Fibroblast of gingiva (primary cell): ENCODE data around the gene BRAT1.

Experiments
- DNase-seq: peaks from one replicate; pipeline ENCODE4 v3.0.0-alpha.2; 2011; ENCODE audit warnings: low read depth

The BRAT1 gene

GRCh38 chr7:2559283-2559950, 4.1 kb upstream of the BRAT1 start:
- DNase-seq, result no peak

GRCh38 chr7:2558629-2559282, 3.4 kb upstream of the BRAT1 start, which contains the start of gene IQCE:
TSS of gene IQCE (plus strand) at chr7:2558979. CDS start at chr7:2559182, 203 bp downstream.
- DNase-seq, result peak; percentile 89

GRCh38 chr7:2554661-2555111, 638 bp downstream of the BRAT1 start:
- no peak for DNase-seq

DNA sequence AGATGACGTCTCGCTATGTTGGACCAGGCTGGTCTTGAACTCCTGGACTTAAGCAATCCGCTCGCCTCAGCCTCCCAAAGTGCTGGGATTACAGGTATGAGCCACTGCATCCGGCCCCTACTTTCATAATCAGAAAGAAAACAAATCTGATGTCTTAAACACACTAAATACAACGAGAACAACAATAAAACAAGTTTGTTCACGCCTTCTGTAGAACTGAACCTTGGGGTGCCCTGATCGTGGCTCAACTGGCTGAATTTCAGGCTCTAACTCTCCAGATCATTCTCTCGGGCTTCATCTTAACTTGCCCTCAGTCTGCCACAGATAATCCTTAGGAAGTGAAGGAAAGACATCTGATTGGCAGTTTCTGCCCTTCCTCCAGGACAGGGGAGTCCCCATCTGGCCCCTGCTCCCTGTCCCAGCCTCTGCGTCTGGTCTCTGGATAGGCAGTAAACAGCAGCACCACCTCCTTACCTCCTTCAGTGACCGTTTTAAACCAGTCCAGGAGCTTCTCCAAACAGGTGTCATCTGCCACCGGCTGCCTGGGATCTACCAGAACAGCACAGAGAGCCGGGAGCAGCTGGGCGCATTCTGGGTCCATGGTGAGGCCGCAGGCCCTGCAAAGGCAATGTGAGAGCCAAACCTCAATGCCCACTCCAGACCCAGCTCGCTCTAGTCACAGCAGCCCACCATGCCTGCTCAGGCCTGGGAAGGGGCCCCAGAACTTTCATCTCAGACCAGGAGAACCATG, 1.3 kb downstream of the BRAT1 start:
- no peak for DNase-seq

DNA sequence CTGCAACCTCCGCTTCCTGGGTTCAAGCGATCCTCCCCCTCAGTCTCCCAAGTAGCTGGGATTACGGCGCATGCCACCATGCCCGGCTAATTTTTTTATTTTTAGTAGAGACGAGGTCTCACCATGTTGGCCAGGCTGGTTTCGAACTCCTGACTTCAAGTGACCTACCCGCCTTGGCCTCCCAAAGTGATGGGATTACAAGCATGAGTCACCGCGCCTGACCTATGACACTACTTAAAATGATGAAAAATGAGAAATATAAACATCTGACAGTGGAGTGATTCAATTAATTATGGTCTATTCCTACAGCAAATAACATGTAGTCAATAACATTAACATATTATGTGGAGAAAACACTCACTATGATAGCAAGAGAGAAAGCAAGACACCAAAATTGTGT, 2.2 kb downstream of the BRAT1 start:
- no peak for DNase-seq

GRCh38 chr7:2551418-2551817, 3.9 kb downstream of the BRAT1 start:
- DNase-seq, result no peak

- no peak for DNase-seq
Measured at GRCh38 chr7:2546776-2547586, 8.3 kb downstream of the BRAT1 start.

DNA sequence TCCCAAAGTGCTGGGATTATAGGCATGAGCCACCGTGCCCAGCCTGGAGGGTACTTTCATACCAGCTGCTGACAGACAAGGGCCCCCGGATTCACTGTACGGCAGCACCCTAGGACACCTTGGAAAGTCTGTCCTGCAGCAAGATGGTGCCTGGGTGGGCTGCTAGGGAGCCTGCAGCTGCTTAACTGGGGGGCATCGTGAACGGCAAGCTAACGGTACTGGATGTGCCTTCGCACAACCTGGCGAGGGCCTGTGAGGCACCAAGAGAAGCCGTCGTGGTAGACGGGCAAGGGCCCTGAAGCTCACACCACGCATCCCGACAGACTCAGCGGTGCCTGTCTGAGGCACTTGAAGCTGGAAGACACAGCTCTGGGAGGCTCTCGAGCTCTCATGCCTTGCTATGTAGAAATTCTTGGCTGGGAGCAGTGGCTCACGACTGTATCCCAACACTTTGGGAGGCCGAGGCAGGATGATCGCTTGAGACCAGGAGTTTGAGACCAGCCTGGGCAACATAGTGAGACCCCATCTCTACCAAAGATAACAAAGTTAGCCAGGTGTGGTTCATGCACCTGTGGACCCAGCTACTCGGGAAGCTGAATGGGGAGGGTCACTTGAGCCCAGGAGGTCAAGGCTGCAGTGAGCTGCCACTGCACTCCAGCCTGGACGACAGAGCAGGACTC, 9.4 kb downstream of the BRAT1 start:
- DNase-seq, result no peak

GRCh38 chr7:2544541-2545188, 10.7 kb downstream of the BRAT1 start:
- no peak for DNase-seq

GRCh38 chr7:2542916-2543871, 12.1 kb downstream of the BRAT1 start:
- DNase-seq, result no peak

DNA sequence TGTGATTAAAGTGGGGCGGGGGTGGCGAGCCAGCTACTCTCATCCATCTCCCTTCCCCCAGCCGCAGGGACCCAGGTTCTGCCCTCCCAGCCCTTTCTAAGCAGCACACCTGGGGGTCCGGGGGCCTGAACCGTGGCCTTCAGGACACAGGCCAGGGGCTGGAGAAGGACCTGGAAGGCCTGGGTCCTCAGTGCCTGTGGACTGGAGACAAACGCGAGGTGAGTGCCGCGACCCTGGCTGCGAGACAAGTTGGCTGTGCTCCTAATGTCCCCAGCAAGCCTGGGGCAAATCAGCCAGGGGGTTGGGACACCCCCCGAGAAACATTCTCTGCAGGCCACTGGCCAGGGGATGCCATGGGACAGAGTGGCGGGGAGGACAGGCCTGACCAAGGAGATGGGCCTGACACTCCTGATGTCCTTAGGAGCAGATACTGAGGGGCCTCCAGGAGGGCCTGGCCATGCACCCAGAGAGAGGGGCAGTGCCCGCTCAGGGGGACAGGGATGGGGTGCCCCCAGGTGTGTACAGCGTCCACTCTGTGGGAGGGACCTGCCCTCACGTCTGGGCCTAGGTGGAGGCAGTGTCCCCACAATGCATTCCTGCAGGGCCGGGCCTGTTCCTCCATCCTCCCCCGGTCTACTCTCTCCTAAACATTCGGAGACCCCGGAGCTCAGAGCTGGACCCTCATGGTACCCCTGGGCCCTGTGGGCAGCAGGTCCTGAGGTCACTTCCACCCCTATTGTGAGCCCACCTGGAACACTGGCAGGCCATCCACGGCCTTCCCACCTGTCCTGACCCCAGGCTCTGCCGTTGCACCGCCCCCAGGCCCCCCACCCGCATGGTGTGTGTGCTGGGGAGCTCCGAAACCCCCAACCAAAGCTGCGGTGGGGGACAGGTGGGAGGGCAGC, 13.1 kb downstream of the BRAT1 start:
- DNase-seq, result no peak

GRCh38 chr7:2541291-2542010, 13.9 kb downstream of the BRAT1 start:
- DNase-seq, result no peak

DNA sequence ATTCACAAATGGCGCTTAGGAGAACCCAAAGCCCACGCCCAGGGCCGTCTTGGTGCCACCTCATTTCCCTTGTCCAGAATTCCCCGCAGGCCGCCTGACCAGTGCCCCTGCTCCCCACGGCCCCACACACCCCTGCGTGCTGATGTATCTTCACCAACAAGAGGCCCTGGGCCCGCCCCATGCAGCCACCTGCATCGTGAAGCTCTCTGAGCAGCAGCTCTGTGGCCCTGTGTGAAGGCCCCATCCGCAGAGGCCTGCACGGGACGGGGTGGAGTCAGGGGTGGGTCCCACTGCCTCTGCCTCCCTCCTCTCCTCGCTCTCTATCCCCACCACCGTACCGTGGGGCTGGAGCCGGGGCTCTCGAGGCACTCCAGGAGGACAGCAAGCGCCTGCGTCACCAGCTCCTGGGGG, 14.7 kb downstream of the BRAT1 start:
- no peak for DNase-seq

- DNase-seq, result no peak
Measured at GRCh38 chr7:2540133-2540532, 15.2 kb downstream of the BRAT1 start.

GRCh38 chr7:2539031-2539911, 16.1 kb downstream of the BRAT1 start:
- no peak for DNase-seq

- no peak for DNase-seq
Measured at GRCh38 chr7:2537981-2538851, 17.1 kb downstream of the BRAT1 start.
